B cell (primary cell): Measurements from ENCODE around the gene GDF7. TPM values are rescaled to one million over a fixed set of nuclear protein-coding genes. Genes with fewer than 3 reads are reported as not detected.

Source experiments
- ATAC-seq: fragments of 200-7000 bp; cut with Tn5 transposase; one replicate; pipeline ENCODE4 v1.10.0; 2021; ENCODE audit warnings: low read depth, mild to moderate bottlenecking, moderate number of reproducible peaks, moderate library complexity
- CTCF ChIA-PET: fragments of 350-600 bp; sonication (Branson Sonifier 250); formaldehyde crosslinking; loops from one replicate; lab custom pipeline; 2021; ENCODE audit warnings: antibody characterized with exemption, inconsistent platforms; lab: Charles Lee
- POLR2A ChIA-PET: fragments of 350-600 bp; sonication (Branson Sonifier 250); formaldehyde crosslinking; loops from one replicate; lab custom pipeline; 2021; ENCODE audit warnings: antibody characterized with exemption; lab: Charles Lee
- DNase-seq: peaks from one replicate; pipeline ENCODE4 v3.0.0; 2013
- H2AFZ ChIP-seq: 2 replicates; pipeline ENCODE4 v1.6.1; 2012; ENCODE audit warnings: mild to moderate bottlenecking, low read depth, low read length; ENCODE audit not compliant: insufficient read depth, poor library complexity, severe bottlenecking
- H3K27ac ChIP-seq, 2 donors: 1 replicate in 1 of 2; 2 replicates in 1 of 2; pipeline ENCODE4 v1.5.1; 2012 to 2013; ENCODE audit warnings: low read length in 2 of 2, mild to moderate bottlenecking in 2 of 2, moderate library complexity in 1 of 2
- H3K27me3 ChIP-seq, 4 experiments: fragments of 200-600 bp in 1 of 4; sonication (generic) in 1 of 4; replicated peaks in 1 of 4; 1 replicate in 2 of 4; 2 replicates in 2 of 4; pipeline versions ENCODE4 v1.6.1 to v1.7.0; 2013 to 2016; ENCODE audit warnings: low read length in 3 of 4, mild to moderate bottlenecking in 2 of 4, mixed read lengths in 1 of 4, moderate library complexity in 1 of 4; ENCODE audit not compliant: insufficient read depth in 4 of 4, control insufficient read depth in 3 of 4; ENCODE audit errors: control extremely low read depth in 1 of 4
- H3K36me3 ChIP-seq, 2 experiments: replicated peaks in 1 of 2; 1 replicate in 1 of 2; 2 replicates in 1 of 2; pipeline versions ENCODE4 v1.6.1 to v1.7.1; 2013; ENCODE audit warnings: low read length in 1 of 2; ENCODE audit not compliant: insufficient read depth in 2 of 2, control insufficient read depth in 1 of 2; ENCODE audit errors: control extremely low read depth in 1 of 2, extremely low read depth in 1 of 2
- H3K4me1 ChIP-seq, 2 donors: fragments of 200-600 bp in 1 of 2; sonication (generic) in 1 of 2; 1 replicate in 1 of 2; 2 replicates in 1 of 2; pipeline versions ENCODE4 v1.5.1 to v1.6.1; 2013 to 2017; ENCODE audit warnings: low read length in 2 of 2; ENCODE audit not compliant: control insufficient read depth in 2 of 2, insufficient read depth in 2 of 2
- H3K4me2 ChIP-seq: replicated peaks from 2 replicates; pipeline ENCODE3; 2012; ENCODE audit warnings: mild to moderate bottlenecking, low read depth, low read length; ENCODE audit not compliant: poor library complexity, severe bottlenecking
- H3K4me3 ChIP-seq, 5 experiments: fragments of 200-600 bp in 1 of 5; sonication (generic) in 1 of 5; 1 replicate in 3 of 5; 2 replicates in 2 of 5; pipeline versions ENCODE4 v1.5.1 to v1.7.0; 2011 to 2016; ENCODE audit warnings: low read length in 4 of 5, mild to moderate bottlenecking in 4 of 5, low read depth in 2 of 5, control low read depth in 1 of 5, moderate library complexity in 1 of 5; ENCODE audit not compliant: insufficient read depth in 1 of 5; ENCODE audit errors: control extremely low read depth in 1 of 5, extremely low read depth in 1 of 5
- H3K79me2 ChIP-seq: fragments of 200-600 bp; sonication (generic); one replicate; pipeline ENCODE4 v1.6.0; 2016; ENCODE audit warnings: low read length; ENCODE audit not compliant: control insufficient read depth, insufficient read depth
- H3K9ac ChIP-seq: fragments of 200-600 bp; sonication (generic); 2 replicates; pipeline ENCODE4 v1.6.1; 2017; ENCODE audit warnings: mild to moderate bottlenecking, low read length, moderate library complexity
- H3K9me3 ChIP-seq, 3 donors: one replicate each; pipeline versions ENCODE4 v1.6.1 to v1.7.1; 2013; ENCODE audit warnings: low read length in 2 of 3; ENCODE audit not compliant: control insufficient read depth in 2 of 3, insufficient read depth in 1 of 3; ENCODE audit errors: control extremely low read depth in 1 of 3
- H4K20me1 ChIP-seq: 2 replicates; pipeline ENCODE4 v1.6.0; 2012; ENCODE audit warnings: mild to moderate bottlenecking, low read length; ENCODE audit not compliant: insufficient read depth, control insufficient read depth, poor library complexity, severe bottlenecking
- H3K27ac Mint-ChIP-seq: one replicate; pipeline ENCODE4 v1.8.0; 2021; ENCODE audit warnings: mixed read lengths
- H3K27me3 Mint-ChIP-seq: one replicate; pipeline ENCODE4 v1.8.0; 2021; ENCODE audit warnings: mixed read lengths
- H3K4me1 Mint-ChIP-seq: one replicate; pipeline ENCODE4 v1.8.0; 2021; ENCODE audit warnings: mixed read lengths
- H3K4me3 Mint-ChIP-seq: one replicate; pipeline ENCODE4 v1.8.0; 2021; ENCODE audit warnings: mixed read lengths
- H3K9me3 Mint-ChIP-seq: one replicate; pipeline ENCODE4 v1.8.0; 2022; ENCODE audit warnings: mixed read lengths; ENCODE audit not compliant: insufficient read depth
- CTCF ChIP-seq: fragments of 200-600 bp; IDR thresholded peaks from one replicate; pipeline ENCODE4 v1.8.0; 2022; ENCODE audit warnings: antibody characterized with exemption, mild to moderate bottlenecking
- EZH2 ChIP-seq: IDR thresholded peaks from 2 replicates; pipeline ENCODE4 v1.6.1; 2012; ENCODE audit warnings: borderline replicate concordance, low read depth, mild to moderate bottlenecking, moderate library complexity, low read length; ENCODE audit not compliant: insufficient read depth, poor library complexity, severe bottlenecking
- WGBS: methylation state at CpG from one replicate; pipeline ENCODE4 v1.1.5; 2013; ENCODE audit warnings: missing lambda C conversion rate; ENCODE audit not compliant: insufficient coverage; 5-methylcytosine and 5-hydroxymethylcytosine counted together
- intact Hi-C: fragments of 100-400 bp; cut with micrococcal nuclease; formaldehyde crosslinking; loops from one replicate; pipeline ENCODE4 v1.10.0; 2022
- polyA plus RNA-seq: library from polyadenylated mRNA; depleted of rRNA; stranded (reverse); fragments of >200 nt; gene quantifications from 2 replicates; pipeline ENCODE4 v1.2.3, GENCODE V29; 2012
- total RNA-seq, 2 donors: library from RNA; stranded (reverse); fragments of 120-200 nt in 1 of 2; gene quantifications; 1 replicate in 1 of 2; 2 replicates in 1 of 2; pipeline versions ENCODE4 v1.2.3 to v1.2.4, GENCODE V29; 2013 to 2022

Gene GDF7
- total and polyA plus RNA-seq, 2 donors (not counting 1 experiment from before 2014, with no cell fraction given), result 7.0 to 15.3 TPM

DNA sequence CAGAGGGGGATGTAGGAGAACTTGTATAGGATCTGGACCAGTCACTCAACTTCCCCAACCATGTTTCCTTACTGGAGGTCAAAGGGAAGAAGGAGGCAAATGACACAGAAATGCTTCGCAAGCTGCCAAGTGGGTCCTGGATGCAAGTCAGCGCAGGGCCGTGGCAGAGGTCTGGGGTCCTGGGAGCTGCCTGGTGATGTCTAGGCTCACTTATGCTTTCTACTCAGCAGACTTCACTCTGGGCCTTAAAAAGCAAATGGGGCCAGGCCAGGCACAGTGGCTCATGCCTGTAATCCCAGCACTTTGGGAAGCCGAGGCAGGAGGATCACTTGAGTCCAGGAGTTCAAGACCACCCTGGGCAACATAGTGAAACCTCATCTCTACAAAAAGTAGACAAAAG, 36.0 kb upstream of the GDF7 start:
- H3K27ac ChIP-seq, result no peak overlapping the region
- peaks cover 14% of the 10 kb centered on the region for H4K20me1 ChIP-seq
- DNase-seq, result no peak
- H3K4me1 Mint-ChIP-seq, result peaks cover 11% of the 10 kb centered on the region
- ChIA-PET CTCF (interaction anchor here (1.0 to 3.4 kb wide), 3 partner anchors 12 to 219 kb away, joined by 3 to 13 read pairs (median 4); no protein-coding TSS in a partner anchor), POLR2A (no interaction called here)
- H3K79me2 ChIP-seq, result peaks cover 3% of the 10 kb centered on the region
- no peak overlapping the region for H3K4me2 ChIP-seq
- no peak overlapping the region for H3K4me3 Mint-ChIP-seq
- no peak overlapping the region for H2AFZ ChIP-seq
- TF ChIP-seq EZH2 (no peak), CTCF (no peak)
- H3K27me3 ChIP-seq, result no peaks in the 10 kb centered on the region
- no peaks in the 10 kb centered on the region for H3K9me3 ChIP-seq
- no peak overlapping the region for H3K9ac ChIP-seq
- 94% methylated on average over 4 of the region's 4 CpGs for WGBS
- no peak overlapping the region for H3K27ac Mint-ChIP-seq
- H3K9me3 Mint-ChIP-seq, result no peaks in the 10 kb centered on the region
- no peak for ATAC-seq
- H3K36me3 ChIP-seq, result peaks cover 0 to 16% of the 10 kb centered on the region in 2 experiments
- H3K4me1 ChIP-seq, result peaks cover 0 to 2% of the 10 kb centered on the region in 2 donors
- no peak overlapping the region for H3K4me3 ChIP-seq
- H3K27me3 Mint-ChIP-seq, result no peaks in the 10 kb centered on the region
- intact Hi-C loops, result no loop called here

- Histone ChIP-seq H3K9me3 (no peaks in the 10 kb centered on the region), H4K20me1 (peaks cover 14% of the 10 kb centered on the region), H3K4me3 (no peak overlapping the region), H3K79me2 (peaks cover 6% of the 10 kb centered on the region), H3K9ac (no peak overlapping the region), H3K27me3 (no peaks in the 10 kb centered on the region), H3K36me3 (peaks cover 0 to 16% of the 10 kb centered on the region in 2 experiments), H3K27ac (no peak overlapping the region), H3K4me1 (peaks cover 0 to 2% of the 10 kb centered on the region in 2 donors), H3K4me2 (no peak overlapping the region), H2AFZ (no peak overlapping the region)
- CTCF ChIA-PET, result interaction anchor here (1.0 to 3.4 kb wide), 4 partner anchors 11 to 220 kb away, joined by 3 to 13 read pairs (median 4); no protein-coding TSS in a partner anchor
- no peaks in the 10 kb centered on the region for H3K27me3 Mint-ChIP-seq
- 85% methylated on average over 6 of the region's 6 CpGs for WGBS
- ATAC-seq, result no peak
- no peak overlapping the region for H3K27ac Mint-ChIP-seq
- H3K4me1 Mint-ChIP-seq, result peaks cover 11% of the 10 kb centered on the region
- no peak for DNase-seq
- intact Hi-C loops, result no loop called here
- TF ChIP-seq EZH2 (no peak), CTCF (no peak)
- H3K4me3 Mint-ChIP-seq, result no peak overlapping the region
- no peaks in the 10 kb centered on the region for H3K9me3 Mint-ChIP-seq
- POLR2A ChIA-PET, result no interaction called here
Measured at GRCh38 chr2:20631617-20632307, 35.2 kb upstream of the GDF7 start.
